ENCODE results near the gene GET4. TPM values are rescaled to one million over a fixed set of nuclear protein-coding genes. Genes with fewer than 3 reads are reported as not detected.
A peak's percentile ranks its signal among the peaks of the same experiment; 100 is the strongest.
"Not testable (repeated sequence)": the region's sequence is repeated elsewhere in the genome, so short reads cannot be mapped to it uniquely, and the experiment has no call there.

GET4 gene
- total RNA-seq, 6 experiments from 2014 or later: 15.6 to 38.3 (median 28.3) TPM

- WGBS (ENCODE audit: insufficient coverage, low coverage, low lambda C conversion rate, missing lambda C conversion rate): no CpG with 5 or more reads among the region's 12 CpGs
- Histone ChIP-seq H3K27ac (peak overlapping the region in 1 of 3 donors; percentile 21), H3K27me3 (no peaks in the 10 kb centered on the region), H3K36me3 (no peaks in the 10 kb centered on the region), H3K4me1 (no peaks in the 10 kb centered on the region), H3K4me3 (no peak overlapping the region), H3K9me3 (no peaks in the 10 kb centered on the region)
- DNase-seq: no peak
- intact Hi-C loops (cut with DNase I): no loop called here
- TF ChIP-seq POLR2A (IDR thresholded peaks at IDR 0.05): no peak
- TF ChIP-seq, protein P1, sequence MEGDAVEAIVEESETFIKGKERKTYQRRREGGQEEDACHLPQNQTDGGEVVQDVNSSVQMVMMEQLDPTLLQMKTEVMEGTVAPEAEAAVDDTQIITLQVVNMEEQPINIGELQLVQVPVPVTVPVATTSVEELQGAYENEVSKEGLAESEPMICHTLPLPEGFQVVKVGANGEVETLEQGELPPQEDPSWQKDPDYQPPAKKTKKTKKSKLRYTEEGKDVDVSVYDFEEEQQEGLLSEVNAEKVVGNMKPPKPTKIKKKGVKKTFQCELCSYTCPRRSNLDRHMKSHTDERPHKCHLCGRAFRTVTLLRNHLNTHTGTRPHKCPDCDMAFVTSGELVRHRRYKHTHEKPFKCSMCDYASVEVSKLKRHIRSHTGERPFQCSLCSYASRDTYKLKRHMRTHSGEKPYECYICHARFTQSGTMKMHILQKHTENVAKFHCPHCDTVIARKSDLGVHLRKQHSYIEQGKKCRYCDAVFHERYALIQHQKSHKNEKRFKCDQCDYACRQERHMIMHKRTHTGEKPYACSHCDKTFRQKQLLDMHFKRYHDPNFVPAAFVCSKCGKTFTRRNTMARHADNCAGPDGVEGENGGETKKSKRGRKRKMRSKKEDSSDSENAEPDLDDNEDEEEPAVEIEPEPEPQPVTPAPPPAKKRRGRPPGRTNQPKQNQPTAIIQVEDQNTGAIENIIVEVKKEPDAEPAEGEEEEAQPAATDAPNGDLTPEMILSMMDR (IDR thresholded peaks at IDR 0.05): no peak
- ATAC-seq: no peak
Observed at GRCh38 chr7:908159-908581, 31.8 kb downstream of the GET4 start.

DNA sequence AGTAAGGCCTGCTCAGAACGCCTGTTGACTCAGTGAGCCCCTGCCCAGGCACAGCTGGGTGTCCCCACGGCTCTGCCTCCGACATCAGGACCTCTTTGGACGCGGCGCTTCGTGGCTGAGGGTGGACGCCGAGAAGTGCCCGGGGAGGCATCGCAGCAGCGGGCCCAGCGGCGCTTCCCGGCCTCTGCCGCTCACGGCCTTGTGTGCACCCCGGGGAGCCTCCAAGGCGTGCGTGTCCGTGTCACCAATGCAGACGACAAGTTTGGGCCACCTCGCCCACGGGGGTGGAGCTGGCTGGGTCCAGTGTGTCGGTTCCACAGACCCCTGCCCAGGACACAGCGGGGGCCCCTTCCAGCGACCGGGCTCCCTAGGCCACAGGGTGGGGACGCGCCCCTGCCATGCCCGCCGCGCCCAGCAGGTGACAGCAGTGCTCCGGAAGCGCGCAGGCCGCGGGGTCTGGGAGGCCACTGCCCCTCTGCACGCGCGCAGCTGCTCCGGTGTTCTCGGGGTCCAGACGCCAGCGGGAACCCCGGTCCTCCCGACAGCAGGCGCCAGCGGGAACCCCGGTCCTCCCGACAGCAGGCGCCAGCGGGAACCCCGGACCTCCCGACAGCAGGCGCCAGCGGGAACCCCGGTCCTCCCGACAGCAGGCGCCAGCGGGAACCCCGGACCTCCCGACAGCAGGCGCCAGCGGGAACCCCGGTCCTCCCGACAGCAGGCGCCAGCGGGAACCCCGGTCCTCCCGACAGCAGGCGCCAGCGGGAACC, 32.4 kb downstream of the GET4 start:
- H3K9me3 ChIP-seq; H3K4me1 ChIP-seq; H3K36me3 ChIP-seq; intact Hi-C loops (cut with DNase I); H3K27me3 ChIP-seq: not testable (repeated sequence)
- TF ChIP-seq, protein P1 (IDR thresholded peaks at IDR 0.05): peak; percentile 65 to 69 (median 68)
- WGBS (ENCODE audit: insufficient coverage, low coverage, low lambda C conversion rate, missing lambda C conversion rate): 40% methylated on average over 2 of the region's 73 CpGs
- peak overlapping the region in 2 of 3 donors; percentile 31 to 32 for H3K4me3 ChIP-seq
- ATAC-seq (peak; percentile 76 to 81 (median 78)), DNase-seq (peak; percentile 69 to 75 (median 74))
- H3K27ac ChIP-seq: peak overlapping the region in 1 of 3 donors; percentile 21

DNA sequence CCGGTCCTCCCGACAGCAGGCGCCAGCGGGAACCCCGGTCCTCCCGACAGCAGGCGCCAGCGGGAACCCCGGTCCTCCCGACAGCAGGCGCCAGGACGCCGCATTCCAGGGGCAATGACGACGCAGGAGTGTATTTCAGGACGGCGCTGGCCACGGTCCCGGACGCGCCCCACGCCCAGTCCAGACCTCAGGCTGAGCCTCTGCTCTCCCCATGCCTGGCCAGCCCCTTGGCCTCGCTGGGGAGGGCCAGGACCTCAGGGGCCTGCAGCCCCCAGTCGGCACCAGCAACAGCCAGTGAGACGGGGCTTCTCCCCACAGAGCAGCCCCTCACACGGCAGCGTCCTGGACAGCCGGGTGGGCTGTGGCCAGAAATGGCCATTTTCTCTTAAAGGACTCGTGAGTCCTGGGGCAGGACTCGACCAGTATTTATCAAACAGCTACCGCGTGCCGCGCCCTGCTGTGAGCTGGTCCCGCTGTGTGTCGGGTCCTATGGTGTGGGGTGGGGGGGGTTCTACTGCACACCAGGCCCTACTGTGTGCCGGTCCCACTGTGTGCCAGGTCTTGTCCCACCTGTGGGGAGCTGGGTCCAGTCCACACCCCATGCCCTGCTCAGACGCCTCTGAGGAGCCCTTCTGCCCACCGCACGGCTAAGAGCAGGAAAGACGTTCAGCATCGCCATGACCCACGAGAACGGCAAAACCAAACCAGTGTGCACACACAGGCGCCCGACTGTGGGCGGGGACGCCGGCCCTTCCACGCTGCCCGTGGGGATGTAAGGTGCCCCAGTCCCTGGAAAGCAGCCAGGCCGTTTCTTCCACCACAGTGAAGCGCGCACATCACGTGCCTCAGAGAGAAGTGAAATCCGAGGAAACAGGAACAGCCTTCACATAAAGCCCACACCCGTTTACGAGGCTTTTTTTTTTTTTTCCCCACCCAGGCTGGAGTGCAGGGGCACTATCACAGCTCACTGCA, 33.3 kb downstream of the GET4 start:
- Histone ChIP-seq H3K27me3 (no peaks in the 10 kb centered on the region), H3K36me3 (no peaks in the 10 kb centered on the region), H3K9me3 (no peaks in the 10 kb centered on the region), H3K4me3 (peak overlapping the region in 2 of 3 donors; percentile 28 to 32), H3K4me1 (no peaks in the 10 kb centered on the region), H3K27ac (no peak overlapping the region)
- ATAC-seq (peak; percentile 49 to 65 (median 52)), DNase-seq (peak; percentile 74 to 81 (median 77))
- TF ChIP-seq, protein P1 (IDR thresholded peaks at IDR 0.05): no peak
- TF ChIP-seq POLR2A (IDR thresholded peaks at IDR 0.05): no peak
- WGBS (ENCODE audit: insufficient coverage, low coverage, low lambda C conversion rate, missing lambda C conversion rate): 83% methylated on average over 2 of the region's 58 CpGs
- intact Hi-C loops (cut with DNase I): no loop called here

DNA sequence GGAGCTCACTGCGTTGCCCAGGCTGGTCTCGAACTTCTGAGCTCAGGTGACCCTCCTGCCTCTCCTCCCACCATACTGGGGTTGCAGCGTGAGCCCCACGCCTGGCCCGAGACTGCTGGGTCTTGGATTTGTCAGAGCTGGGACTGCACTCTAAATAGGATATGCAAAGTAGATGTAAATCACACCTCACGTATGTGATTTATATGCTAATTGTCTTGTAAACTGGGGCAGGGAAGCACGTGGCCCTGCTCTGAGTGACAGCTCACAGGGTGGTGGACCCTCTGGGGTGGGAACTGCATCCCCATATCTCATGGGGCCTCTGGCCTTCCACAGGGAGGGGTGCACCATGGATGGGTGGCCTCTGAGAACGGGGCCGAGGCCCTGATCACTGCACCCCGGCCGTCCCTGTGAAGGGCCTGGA, 34.1 kb downstream of the GET4 start:
- no peaks in the 10 kb centered on the region for H3K9me3 ChIP-seq
- H3K4me3 ChIP-seq: no peak overlapping the region
- no peaks in the 10 kb centered on the region for H3K36me3 ChIP-seq
- no peak for TF ChIP-seq POLR2A (IDR thresholded peaks at IDR 0.05)
- TF ChIP-seq, protein P1 (IDR thresholded peaks at IDR 0.05): no peak
- intact Hi-C loops (cut with DNase I): no loop called here
- H3K4me1 ChIP-seq: no peaks in the 10 kb centered on the region
- DNase-seq: no peak
- WGBS (ENCODE audit: insufficient coverage, low coverage, low lambda C conversion rate, missing lambda C conversion rate): 50% methylated on average over 1 of the region's 11 CpGs
- ATAC-seq: no peak
- no peaks in the 10 kb centered on the region for H3K27me3 ChIP-seq
- no peak overlapping the region for H3K27ac ChIP-seq

Data from right lobe of liver (tissue), 6 donors.